ENCODE results near the gene SCGB1D2.

Gene SCGB1D2

GRCh38 chr11:62267576-62267975 is 25.5 kb downstream of the SCGB1D2 start:
- H3K79me2 ChIP-seq (ENCODE audit: low read length): no peaks in the 10 kb centered on the region
- H3K36me3 ChIP-seq (replicated peaks; ENCODE audit: low read depth, low read length): no peaks in the 10 kb centered on the region
- no peaks in the 10 kb centered on the region for H4K20me1 ChIP-seq (ENCODE audit: insufficient read depth, low read length)
- H3K27me3 ChIP-seq (ENCODE audit: low read depth, low read length): peaks cover 39% of the 10 kb centered on the region
- no peak overlapping the region for H3K4me3 ChIP-seq (ENCODE audit: low read length)
- H3K4me2 ChIP-seq (ENCODE audit: low read length): no peak overlapping the region
- H3K27ac ChIP-seq (ENCODE audit: low read length): no peak overlapping the region
- TF ChIP-seq CTCF (IDR thresholded peaks at IDR 0.05; ENCODE audit: low read depth, low read length): no peak
- TF ChIP-seq EZH2phosphoT487 (IDR thresholded peaks at IDR 0.05; ENCODE audit: low read depth): no peak
- no peak overlapping the region for H2AFZ ChIP-seq (ENCODE audit: low read depth, low read length)
- no peaks in the 10 kb centered on the region for H3K4me1 ChIP-seq (ENCODE audit: low read length)
- H3K9me3 ChIP-seq (ENCODE audit: insufficient read depth, low read length): no peaks in the 10 kb centered on the region
- no peak overlapping the region for H3K9ac ChIP-seq (ENCODE audit: low read length)

GRCh38 chr11:62269654-62270278 is 27.7 kb downstream of the SCGB1D2 start, which contains the start of gene SCGB2A2:
SCGB2A2 (plus strand) TSS chr11:62270158; CDS start chr11:62270217, 59 bp downstream.
- H3K4me1 ChIP-seq (ENCODE audit: low read length): no peaks in the 10 kb centered on the region
- H2AFZ ChIP-seq (ENCODE audit: low read depth, low read length): no peak within 1 kb of the TSS
- peaks cover 21% of the 10 kb centered on the region for H3K27me3 ChIP-seq (ENCODE audit: low read depth, low read length)
- TF ChIP-seq EZH2phosphoT487 (IDR thresholded peaks at IDR 0.05; ENCODE audit: low read depth) (no peak), CTCF (IDR thresholded peaks at IDR 0.05; ENCODE audit: low read depth, low read length) (peak; percentile 23)
- no peak within 1 kb of the TSS for H3K4me2 ChIP-seq (ENCODE audit: low read length)
- no peak within 1 kb of the TSS for H3K9ac ChIP-seq (ENCODE audit: low read length)
- H3K9me3 ChIP-seq (ENCODE audit: insufficient read depth, low read length): no peaks in the 10 kb centered on the region
- H4K20me1 ChIP-seq (ENCODE audit: insufficient read depth, low read length): no peaks in the 10 kb centered on the region
- H3K4me3 ChIP-seq (ENCODE audit: low read length): no peak within 1 kb of the TSS
- no peak within 1 kb of the TSS for H3K27ac ChIP-seq (ENCODE audit: low read length)
- H3K79me2 ChIP-seq (ENCODE audit: low read length): no peaks in the 10 kb centered on the region
- no peaks in the 10 kb centered on the region for H3K36me3 ChIP-seq (replicated peaks; ENCODE audit: low read depth, low read length)

- H3K4me2 ChIP-seq (ENCODE audit: low read length): no peak overlapping the region
- no peaks in the 10 kb centered on the region for H3K79me2 ChIP-seq (ENCODE audit: low read length)
- H3K27ac ChIP-seq (ENCODE audit: low read length): no peak overlapping the region
- H3K27me3 ChIP-seq (ENCODE audit: low read depth, low read length): peaks cover 13% of the 10 kb centered on the region
- H3K9me3 ChIP-seq (ENCODE audit: insufficient read depth, low read length): no peaks in the 10 kb centered on the region
- H2AFZ ChIP-seq (ENCODE audit: low read depth, low read length): no peak overlapping the region
- H4K20me1 ChIP-seq (ENCODE audit: insufficient read depth, low read length): no peaks in the 10 kb centered on the region
- TF ChIP-seq EZH2phosphoT487 (IDR thresholded peaks at IDR 0.05; ENCODE audit: low read depth) (no peak), CTCF (IDR thresholded peaks at IDR 0.05; ENCODE audit: low read depth, low read length) (no peak)
- H3K36me3 ChIP-seq (replicated peaks; ENCODE audit: low read depth, low read length): no peaks in the 10 kb centered on the region
- H3K9ac ChIP-seq (ENCODE audit: low read length): no peak overlapping the region
- H3K4me3 ChIP-seq (ENCODE audit: low read length): no peak overlapping the region
- no peaks in the 10 kb centered on the region for H3K4me1 ChIP-seq (ENCODE audit: low read length)
Observed at GRCh38 chr11:62273284-62273683, 31.2 kb downstream of the SCGB1D2 start.

GRCh38 chr11:62273789-62274275 is 31.8 kb downstream of the SCGB1D2 start:
- H3K36me3 ChIP-seq (replicated peaks; ENCODE audit: low read depth, low read length): no peaks in the 10 kb centered on the region
- no peak overlapping the region for H3K4me2 ChIP-seq (ENCODE audit: low read length)
- H3K4me1 ChIP-seq (ENCODE audit: low read length): no peaks in the 10 kb centered on the region
- no peak overlapping the region for H3K27ac ChIP-seq (ENCODE audit: low read length)
- H4K20me1 ChIP-seq (ENCODE audit: insufficient read depth, low read length): no peaks in the 10 kb centered on the region
- TF ChIP-seq EZH2phosphoT487 (IDR thresholded peaks at IDR 0.05; ENCODE audit: low read depth) (no peak), CTCF (IDR thresholded peaks at IDR 0.05; ENCODE audit: low read depth, low read length) (no peak)
- H3K79me2 ChIP-seq (ENCODE audit: low read length): no peaks in the 10 kb centered on the region
- no peaks in the 10 kb centered on the region for H3K9me3 ChIP-seq (ENCODE audit: insufficient read depth, low read length)
- H2AFZ ChIP-seq (ENCODE audit: low read depth, low read length): no peak overlapping the region
- H3K4me3 ChIP-seq (ENCODE audit: low read length): no peak overlapping the region
- H3K9ac ChIP-seq (ENCODE audit: low read length): no peak overlapping the region
- peaks cover 13% of the 10 kb centered on the region for H3K27me3 ChIP-seq (ENCODE audit: low read depth, low read length)

All from OCI-LY3 (cell line).